ENCODE measurements around the gene PALM. TPM values are rescaled to one million over a fixed set of nuclear protein-coding genes. Genes with fewer than 3 reads are reported as not detected.

Gene PALM
- total RNA-seq, 1 experiment from 2014 or later: 10.8 TPM

GRCh38 chr19:746208-746819, 37.6 kb downstream of the PALM start:
- Histone ChIP-seq H2AFZ (ENCODE audit: low read length) (no peak overlapping the region), H3K27ac (ENCODE audit: low read length) (no peak overlapping the region), H3K27me3 (ENCODE audit: low read length) (no peaks in the 10 kb centered on the region), H3K9me2 (replicated peaks; ENCODE audit: low read length) (no peaks in the 10 kb centered on the region), H3K4me2 (ENCODE audit: low read length) (no peak overlapping the region), H3F3A (ENCODE audit: low read length, unreplicated experiment) (no peaks in the 10 kb centered on the region), H3K9me3 (ENCODE audit: low read length) (no peaks in the 10 kb centered on the region), H3K4me3 (ENCODE audit: low read length) (no peak overlapping the region), H3K79me2 (ENCODE audit: low read length) (peaks cover 3% of the 10 kb centered on the region; the same call in 1 of the 2 replicates), H3K9ac (ENCODE audit: low read length) (no peak overlapping the region), H3K4me1 (ENCODE audit: insufficient read depth, low read length) (peaks cover 5% of the 10 kb centered on the region), H3K36me3 (ENCODE audit: low read depth, low read length) (no peaks in the 10 kb centered on the region), H4K20me1 (ENCODE audit: low read length) (no peaks in the 10 kb centered on the region)
- ChIA-PET CTCF (no interaction called here), POLR2A (ENCODE audit: unreplicated experiment) (no interaction called here)
- intact Hi-C loops (cut with micrococcal nuclease): no loop called here
- no TSS peak for BruUV-seq (replicated peaks)
- TF ChIP-seq CTCF (conservative IDR thresholded peaks at IDR 0.05; ENCODE audit: low read depth, low read length) (no peak), EZH2 (IDR thresholded peaks at IDR 0.05; ENCODE audit: low read length, unreplicated experiment) (no peak), EZH2phosphoT487 (IDR thresholded peaks at IDR 0.05; ENCODE audit: borderline replicate concordance, low read length) (no peak)
- DNase-seq: no peak
- ATAC-seq: no peak

- POLR2A ChIA-PET (ENCODE audit: unreplicated experiment): no interaction called here
- CTCF ChIA-PET: no interaction called here
- DNase-seq: no peak
- Histone ChIP-seq H3K4me2 (ENCODE audit: low read length) (no peak overlapping the region), H3K4me1 (ENCODE audit: insufficient read depth, low read length) (peaks cover 5% of the 10 kb centered on the region), H3K27ac (ENCODE audit: low read length) (no peak overlapping the region), H3F3A (ENCODE audit: low read length, unreplicated experiment) (no peaks in the 10 kb centered on the region), H2AFZ (ENCODE audit: low read length) (no peak overlapping the region), H3K9ac (ENCODE audit: low read length) (no peak overlapping the region), H4K20me1 (ENCODE audit: low read length) (no peaks in the 10 kb centered on the region), H3K9me3 (ENCODE audit: low read length) (no peaks in the 10 kb centered on the region), H3K4me3 (ENCODE audit: low read length) (no peak overlapping the region), H3K27me3 (ENCODE audit: low read length) (no peaks in the 10 kb centered on the region), H3K36me3 (ENCODE audit: low read depth, low read length) (no peaks in the 10 kb centered on the region), H3K9me2 (replicated peaks; ENCODE audit: low read length) (no peaks in the 10 kb centered on the region), H3K79me2 (ENCODE audit: low read length) (peaks cover 9% of the 10 kb centered on the region; the same call in 1 of the 2 replicates)
- intact Hi-C loops (cut with micrococcal nuclease): no loop called here
- no TSS peak for BruUV-seq (replicated peaks)
- no peak for ATAC-seq
- no peak for TF ChIP-seq EZH2phosphoT487 (IDR thresholded peaks at IDR 0.05; ENCODE audit: borderline replicate concordance, low read length)
- TF ChIP-seq CTCF (conservative IDR thresholded peaks at IDR 0.05; ENCODE audit: low read depth, low read length): no peak
- TF ChIP-seq EZH2 (IDR thresholded peaks at IDR 0.05; ENCODE audit: low read length, unreplicated experiment): no peak
Measured at GRCh38 chr19:746956-747355, 38.2 kb downstream of the PALM start.

GRCh38 chr19:747432-748273, 38.9 kb downstream of the PALM start:
- Histone ChIP-seq H3K9ac (ENCODE audit: low read length) (no peak overlapping the region), H3K27ac (ENCODE audit: low read length) (no peak overlapping the region), H3K27me3 (ENCODE audit: low read length) (no peaks in the 10 kb centered on the region), H3K4me1 (ENCODE audit: insufficient read depth, low read length) (peaks cover 5% of the 10 kb centered on the region), H4K20me1 (ENCODE audit: low read length) (no peaks in the 10 kb centered on the region), H2AFZ (ENCODE audit: low read length) (no peak overlapping the region), H3K4me3 (ENCODE audit: low read length) (no peak overlapping the region), H3K4me2 (ENCODE audit: low read length) (no peak overlapping the region), H3F3A (ENCODE audit: low read length, unreplicated experiment) (no peaks in the 10 kb centered on the region), H3K9me2 (replicated peaks; ENCODE audit: low read length) (no peaks in the 10 kb centered on the region), H3K9me3 (ENCODE audit: low read length) (no peaks in the 10 kb centered on the region), H3K36me3 (ENCODE audit: low read depth, low read length) (no peaks in the 10 kb centered on the region), H3K79me2 (ENCODE audit: low read length) (peaks cover 11% of the 10 kb centered on the region; the same call in 1 of the 2 replicates)
- TF ChIP-seq CTCF (conservative IDR thresholded peaks at IDR 0.05; ENCODE audit: low read depth, low read length) (no peak), EZH2 (IDR thresholded peaks at IDR 0.05; ENCODE audit: low read length, unreplicated experiment) (no peak), EZH2phosphoT487 (IDR thresholded peaks at IDR 0.05; ENCODE audit: borderline replicate concordance, low read length) (no peak)
- ChIA-PET CTCF (no interaction called here), POLR2A (ENCODE audit: unreplicated experiment) (no interaction called here)
- DNase-seq (no peak), ATAC-seq (no peak)
- BruUV-seq (replicated peaks): no TSS peak
- intact Hi-C loops (cut with micrococcal nuclease): no loop called here

Data from PC-3 (cell line).